DMS53 treated with DMSO at 0.1 percent for 48 hours (cell line): ENCODE data around the gene GON4L.
"Not testable (repeated sequence)": the region's sequence is repeated elsewhere in the genome, so short reads cannot be mapped to it uniquely, and the experiment has no call there.

Source experiments
- DNase-seq: peaks from one replicate; lab custom pipeline; 2025; ENCODE audit not compliant: unreplicated experiment; lab: John Stamatoyannopoulos, UW

GON4L gene

GRCh38 chr1:155833665-155834295 lies 23.2 kb downstream of the GON4L start:
- no peak for DNase-seq

GRCh38 chr1:155831279-155831976 lies 25.6 kb downstream of the GON4L start:
- DNase-seq = no peak

DNA sequence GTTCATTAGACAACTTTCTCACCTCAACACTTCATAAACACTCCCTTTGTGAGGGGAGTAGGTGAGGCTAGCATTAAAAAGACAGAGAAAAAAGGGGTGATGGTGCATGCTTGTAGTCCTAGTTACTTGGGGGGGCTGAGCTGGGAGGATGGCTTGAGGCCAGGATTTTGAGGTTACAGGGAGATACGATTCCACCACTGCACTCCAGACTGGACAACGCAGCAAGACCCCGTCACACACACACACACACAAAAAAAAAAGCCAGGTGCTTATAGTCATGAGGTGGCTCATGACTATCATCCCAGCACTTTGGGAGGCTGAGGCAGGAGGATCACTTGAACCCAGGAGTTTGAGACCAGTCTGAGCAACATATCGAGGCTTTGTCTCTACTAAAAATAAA lies 29.6 kb downstream of the GON4L start:
- DNase-seq = no peak

DNA sequence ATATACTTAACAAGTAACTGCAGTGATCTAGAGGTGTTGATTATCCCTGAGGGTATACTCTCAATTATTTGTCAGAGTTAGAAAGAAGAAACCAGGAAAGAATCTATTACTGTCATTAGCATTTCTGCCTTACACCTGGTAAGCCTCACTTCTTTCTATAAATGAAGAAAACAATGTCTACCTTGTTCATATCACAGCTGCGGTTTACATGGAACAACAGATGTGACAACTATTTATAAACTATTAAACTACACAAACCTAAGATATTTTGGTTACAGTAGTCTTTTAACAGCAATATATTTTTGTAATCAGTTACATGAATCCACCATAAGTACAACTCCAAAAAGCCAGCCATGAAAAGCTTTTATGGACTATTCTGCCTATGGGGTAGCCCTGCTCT lies 40.7 kb downstream of the GON4L start:
- DNase-seq = no peak

GRCh38 chr1:155813672-155814071 lies 43.3 kb downstream of the GON4L start:
- DNase-seq = no peak

DNA sequence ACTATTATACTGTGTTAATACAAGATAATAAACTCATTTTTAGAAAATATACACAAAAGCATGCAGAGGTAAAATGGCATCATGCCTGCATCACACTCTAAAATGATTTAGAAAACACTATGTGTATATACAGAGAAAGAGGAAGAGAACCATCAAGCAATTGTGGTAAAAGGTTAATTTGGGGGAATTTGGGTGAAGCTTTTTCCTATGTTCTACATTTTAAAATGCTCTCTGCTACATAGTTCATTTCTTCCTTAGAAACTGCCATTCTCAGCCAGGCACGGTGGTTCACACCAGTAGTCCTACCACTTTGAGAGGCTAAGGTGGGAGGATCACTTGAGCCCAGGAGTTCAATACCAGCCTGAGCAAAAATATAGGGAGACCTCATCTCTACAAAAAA lies 44.1 kb downstream of the GON4L start:
- no peak for DNase-seq

- DNase-seq = no peak
Observed at GRCh38 chr1:155809088-155809487, 47.9 kb downstream of the GON4L start.

GRCh38 chr1:155801149-155801548 lies 55.9 kb downstream of the GON4L start:
- DNase-seq = no peak

DNA sequence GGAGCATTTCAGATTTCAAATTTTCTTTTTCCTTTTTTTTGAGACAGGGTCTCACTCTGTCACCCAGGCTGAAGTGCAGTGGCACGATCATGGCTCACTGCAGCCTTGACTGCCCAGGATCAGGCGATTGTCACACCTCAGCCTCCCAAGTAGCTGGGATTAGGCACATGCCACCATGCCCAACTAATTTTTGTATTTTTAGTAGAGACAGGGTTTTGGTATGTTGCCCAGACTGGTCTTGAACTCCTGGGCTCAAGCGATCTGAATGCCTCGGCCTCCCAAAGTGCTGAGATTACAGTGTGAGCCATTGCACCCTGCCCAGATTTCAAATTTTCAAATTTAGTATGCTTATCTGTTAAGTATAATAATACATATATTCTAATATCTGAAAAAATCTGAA lies 61.4 kb downstream of the GON4L start:
- DNase-seq = not testable (repeated sequence)

- DNase-seq = peak; percentile 74
Observed at GRCh38 chr1:155794605-155795245, 62.3 kb downstream of the GON4L start.

- no peak for DNase-seq
Observed at GRCh38 chr1:155793213-155793612, 63.8 kb downstream of the GON4L start.

- no peak for DNase-seq
Observed at GRCh38 chr1:155777582-155777981, 79.4 kb downstream of the GON4L start.

GRCh38 chr1:155776414-155776813 lies 80.6 kb downstream of the GON4L start:
- no peak for DNase-seq

DNA sequence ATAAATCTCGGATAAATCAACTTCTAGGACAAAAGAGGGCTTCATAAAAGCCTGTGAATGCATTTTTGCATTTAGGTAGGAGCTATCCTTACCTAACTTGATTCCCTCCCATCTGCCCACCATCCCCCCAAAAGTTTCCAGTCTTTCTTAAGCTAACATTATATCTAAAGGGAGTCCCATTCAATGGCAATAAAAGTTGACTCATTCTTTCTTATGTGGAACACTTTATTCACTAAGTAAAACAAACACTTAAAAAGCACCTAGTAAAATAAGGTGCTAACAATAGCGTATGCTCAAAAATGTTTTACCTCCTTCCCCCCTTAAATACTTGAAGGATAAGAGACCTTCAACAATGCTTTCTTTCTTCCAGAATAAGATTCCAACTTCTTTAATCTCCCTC lies 83.8 kb downstream of the GON4L start:
- DNase-seq = no peak

DNA sequence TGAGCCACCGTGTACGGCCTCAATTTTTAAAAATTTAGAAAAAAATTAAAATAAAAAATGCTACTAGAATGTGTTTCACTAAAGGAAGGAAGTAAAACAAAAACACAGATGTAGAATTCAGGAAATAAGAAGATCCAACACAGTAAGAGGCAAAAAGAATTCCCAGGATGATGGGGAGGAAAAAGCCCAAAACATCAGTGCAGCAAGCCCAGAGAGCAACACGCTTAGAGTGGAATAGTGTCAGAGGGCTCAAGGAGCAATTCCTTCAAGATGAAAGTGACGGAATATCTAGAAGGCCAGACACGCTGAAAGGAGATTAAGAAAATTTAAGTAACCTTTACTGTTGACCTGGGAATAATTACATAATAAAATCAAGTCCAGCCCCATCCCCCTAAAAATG lies 87.8 kb downstream of the GON4L start:
- DNase-seq = no peak

GRCh38 chr1:155767399-155767989 lies 89.5 kb downstream of the GON4L start:
- not testable (repeated sequence) for DNase-seq

DNA sequence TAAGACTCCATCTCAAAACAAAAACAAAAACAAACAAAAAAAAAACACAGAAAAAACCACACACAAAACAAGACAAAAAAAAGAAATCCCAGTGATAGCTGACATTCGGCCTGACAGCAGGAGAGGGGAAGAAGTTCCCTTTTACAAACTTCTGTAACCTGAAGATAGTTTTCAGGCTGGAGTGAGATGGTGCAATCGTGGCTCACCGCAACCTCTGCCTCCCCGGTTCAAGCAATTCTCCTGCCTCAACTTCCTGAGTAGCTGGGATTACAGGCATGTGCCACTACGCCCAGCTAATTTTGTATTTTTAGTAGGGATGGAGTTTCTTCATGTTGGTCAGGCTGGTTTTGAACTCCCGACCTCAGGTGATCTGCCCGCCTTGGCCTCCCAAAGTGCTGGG lies 93.0 kb downstream of the GON4L start:
- DNase-seq = not testable (repeated sequence)

- not testable (repeated sequence) for DNase-seq
Observed at GRCh38 chr1:155763090-155763815, 93.8 kb downstream of the GON4L start.

- no peak for DNase-seq
Observed at GRCh38 chr1:155761736-155762405, 95.1 kb downstream of the GON4L start.

- DNase-seq = no peak
Observed at GRCh38 chr1:155760751-155761475, 96.1 kb downstream of the GON4L start.
